ENCODE measurements around the gene HDAC4. TPM values are rescaled to one million over a fixed set of nuclear protein-coding genes. Genes with fewer than 3 reads are reported as not detected.

Gene HDAC4
- total and polyA plus RNA-seq, 7 donors = 7.9 to 329 (median 129) TPM

DNA sequence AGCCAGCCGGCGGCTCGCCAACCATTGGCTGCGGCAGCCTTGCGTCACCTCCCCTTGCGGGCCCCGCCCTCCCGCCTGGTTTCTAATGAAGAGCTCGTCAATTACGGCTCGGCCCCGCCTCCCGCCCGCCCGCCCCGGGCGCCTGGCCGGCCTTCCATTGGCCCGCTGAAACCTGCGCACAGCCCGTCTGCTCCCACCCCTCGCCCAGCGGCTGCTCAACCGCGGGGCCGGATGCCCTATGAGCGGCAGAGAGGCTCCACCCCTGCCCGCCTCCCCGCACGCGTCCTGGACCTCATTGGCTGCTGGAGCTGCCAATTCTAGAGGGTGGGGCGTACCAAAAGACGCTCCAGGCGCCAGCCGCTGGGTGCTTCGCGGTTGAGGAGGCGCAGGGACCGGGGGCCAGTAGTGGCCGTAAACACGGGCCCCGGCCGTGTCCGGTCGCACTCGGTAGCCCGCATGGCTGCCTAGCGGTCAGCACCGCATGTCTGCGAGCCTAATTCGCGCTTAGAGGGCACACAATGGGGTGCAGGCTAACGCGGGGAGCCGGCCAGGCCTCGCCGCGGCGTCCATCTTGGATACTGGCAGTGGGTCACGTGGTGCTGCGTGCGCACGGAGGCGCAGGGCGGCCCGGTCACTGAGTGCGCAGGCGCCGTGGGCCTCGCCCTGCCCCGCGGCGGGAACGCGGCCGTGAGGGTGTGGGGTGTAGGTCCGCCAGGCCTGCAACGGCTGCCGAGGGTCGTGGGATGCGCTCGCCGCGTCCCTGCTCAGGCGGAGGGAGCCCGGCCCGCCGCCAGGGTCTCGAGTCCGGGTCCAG is 454 bp upstream of the HDAC4 start:
- no peaks in the 10 kb centered on the region for H3K27me3 ChIP-seq (ENCODE audit: insufficient read depth in 3 of 3, low read length in 2 of 3)
- TF ChIP-seq, protein P1, sequence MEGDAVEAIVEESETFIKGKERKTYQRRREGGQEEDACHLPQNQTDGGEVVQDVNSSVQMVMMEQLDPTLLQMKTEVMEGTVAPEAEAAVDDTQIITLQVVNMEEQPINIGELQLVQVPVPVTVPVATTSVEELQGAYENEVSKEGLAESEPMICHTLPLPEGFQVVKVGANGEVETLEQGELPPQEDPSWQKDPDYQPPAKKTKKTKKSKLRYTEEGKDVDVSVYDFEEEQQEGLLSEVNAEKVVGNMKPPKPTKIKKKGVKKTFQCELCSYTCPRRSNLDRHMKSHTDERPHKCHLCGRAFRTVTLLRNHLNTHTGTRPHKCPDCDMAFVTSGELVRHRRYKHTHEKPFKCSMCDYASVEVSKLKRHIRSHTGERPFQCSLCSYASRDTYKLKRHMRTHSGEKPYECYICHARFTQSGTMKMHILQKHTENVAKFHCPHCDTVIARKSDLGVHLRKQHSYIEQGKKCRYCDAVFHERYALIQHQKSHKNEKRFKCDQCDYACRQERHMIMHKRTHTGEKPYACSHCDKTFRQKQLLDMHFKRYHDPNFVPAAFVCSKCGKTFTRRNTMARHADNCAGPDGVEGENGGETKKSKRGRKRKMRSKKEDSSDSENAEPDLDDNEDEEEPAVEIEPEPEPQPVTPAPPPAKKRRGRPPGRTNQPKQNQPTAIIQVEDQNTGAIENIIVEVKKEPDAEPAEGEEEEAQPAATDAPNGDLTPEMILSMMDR (IDR thresholded peaks at IDR 0.05) = no peak
- intact Hi-C loops (cut with DNase I) = loop anchor here in 1 of 2 donors (5.0 kb wide), 1 partner anchor 481 kb away; no protein-coding TSS in a partner anchor
- 0 to 1% (median 0%) methylated on average over 72 to 90 of the region's 90 CpGs for WGBS, 3 donors
- peaks cover 28% of the 10 kb centered on the region for H3K4me1 ChIP-seq
- peak overlapping the region; percentile 79 for H3K4me3 ChIP-seq
- DNase-seq (peak; percentile 99 to 100), ATAC-seq (peak; percentile 90 to 95 (median 93))
- no peaks in the 10 kb centered on the region for H3K9me3 ChIP-seq
- peak overlapping the region; percentile 100 for H3K27ac ChIP-seq
- H3K36me3 ChIP-seq (ENCODE audit: insufficient read depth in 1 of 2, low read depth in 1 of 2) = no peaks in the 10 kb centered on the region

DNA sequence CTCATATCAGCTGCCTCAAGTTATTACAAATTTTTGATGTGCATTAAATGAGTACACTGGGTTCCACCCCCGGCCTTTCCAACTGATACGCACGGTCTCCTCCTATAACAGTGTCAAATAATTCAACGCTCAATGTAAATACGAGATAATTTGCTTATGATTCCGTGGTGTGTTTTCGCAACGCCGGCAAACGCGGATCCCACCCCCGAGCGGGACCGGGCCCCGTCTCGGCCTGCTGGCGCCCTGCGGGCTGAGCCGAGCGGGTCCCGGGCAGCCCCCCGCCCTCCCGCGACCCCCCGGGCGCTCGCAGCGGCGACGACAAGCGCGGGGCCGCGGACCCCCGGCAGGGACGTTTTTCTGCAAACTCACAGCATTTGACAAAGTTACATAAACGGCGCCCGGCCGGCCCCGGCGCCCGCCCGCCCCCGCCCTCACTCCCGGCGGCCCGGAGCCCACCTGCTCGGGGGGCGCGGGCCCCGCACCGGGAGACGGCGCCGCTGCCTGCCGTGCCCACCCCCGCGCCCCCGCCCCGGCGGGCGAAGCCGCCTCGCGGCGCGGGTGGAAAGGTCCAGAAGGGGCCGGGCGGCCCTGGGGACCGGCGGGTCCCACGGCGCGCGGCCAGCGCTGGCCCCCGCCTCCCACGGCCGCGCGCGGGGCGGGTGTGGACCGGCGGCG is 762 bp downstream of the HDAC4 start:
- Histone ChIP-seq H3K4me3 (peak overlapping the region; percentile 70), H3K9me3 (no peaks in the 10 kb centered on the region), H3K27me3 (ENCODE audit: insufficient read depth in 3 of 3, low read length in 2 of 3) (no peaks in the 10 kb centered on the region), H3K36me3 (ENCODE audit: insufficient read depth in 1 of 2, low read depth in 1 of 2) (no peaks in the 10 kb centered on the region), H3K27ac (peak overlapping the region; percentile 66), H3K4me1 (peaks cover 34% of the 10 kb centered on the region)
- no peak for DNase-seq
- intact Hi-C loops (cut with DNase I) = loop anchor here (1.0 to 10.0 kb wide), 4 partner anchors 88 to 482 kb away; no protein-coding TSS in a partner anchor
- TF ChIP-seq, protein P1 (IDR thresholded peaks at IDR 0.05) = no peak
- WGBS, 3 donors = 1% methylated on average over 45 to 87 of the region's 87 CpGs
- no peak for ATAC-seq

DNA sequence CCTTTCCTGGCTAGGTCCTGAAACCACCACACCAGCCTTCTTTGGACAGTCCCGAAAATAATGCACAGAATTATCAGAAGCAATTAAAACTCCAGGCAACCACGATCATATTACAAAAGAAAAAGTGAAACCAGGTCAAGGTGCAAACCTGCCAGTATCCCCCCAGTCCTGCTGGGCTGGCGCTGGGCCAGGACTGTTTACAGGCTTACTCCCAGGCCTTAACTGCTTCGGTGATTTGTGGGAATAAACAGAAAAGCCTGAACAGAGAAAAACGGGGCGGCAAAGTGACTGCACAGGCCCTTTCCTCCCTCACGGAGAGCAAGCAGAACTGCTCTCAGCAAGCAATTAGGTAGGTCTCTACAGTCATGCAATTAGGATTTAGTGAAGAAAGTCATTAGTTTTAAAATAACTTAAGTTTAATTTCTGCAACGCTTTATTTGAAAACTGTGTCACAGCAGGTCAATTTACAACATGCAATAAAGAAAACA is 1.3 kb downstream of the HDAC4 start:
- TF ChIP-seq, protein P1 (IDR thresholded peaks at IDR 0.05) = no peak
- Histone ChIP-seq H3K4me3 (peak overlapping the region; percentile 70), H3K9me3 (no peaks in the 10 kb centered on the region), H3K4me1 (peaks cover 38% of the 10 kb centered on the region), H3K27me3 (ENCODE audit: insufficient read depth in 3 of 3, low read length in 2 of 3) (no peaks in the 10 kb centered on the region), H3K27ac (peak overlapping the region; percentile 66), H3K36me3 (ENCODE audit: insufficient read depth in 1 of 2, low read depth in 1 of 2) (no peaks in the 10 kb centered on the region)
- ATAC-seq (no peak), DNase-seq (no peak)
- 6 to 18% (median 6%) methylated on average over 8 of the region's 8 CpGs for WGBS, 3 donors
- intact Hi-C loops (cut with DNase I) = loop anchor here in 1 of 2 donors (5.0 to 10.0 kb wide), 2 partner anchors 87 to 255 kb away; no protein-coding TSS in a partner anchor

DNA sequence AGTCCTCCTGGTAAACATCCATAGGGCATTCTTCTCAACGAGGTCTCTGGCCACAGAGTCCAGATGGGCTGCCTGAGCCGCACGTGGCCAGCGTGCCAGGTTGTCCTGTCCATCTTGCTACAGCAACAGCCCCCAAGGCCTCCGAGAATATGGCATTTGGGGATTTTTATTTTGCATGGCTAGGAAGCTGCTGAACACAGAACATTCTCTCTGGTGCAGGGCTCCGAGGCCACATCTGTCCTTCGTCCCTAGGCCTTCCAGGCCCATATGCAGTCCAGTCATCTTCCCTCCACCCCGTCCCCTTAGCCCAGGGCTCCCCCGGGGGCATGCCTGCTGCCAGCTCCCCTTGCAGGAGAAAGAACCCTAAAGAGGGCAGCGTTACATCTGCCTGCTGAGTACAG is 2.3 kb downstream of the HDAC4 start:
- no peaks in the 10 kb centered on the region for H3K9me3 ChIP-seq
- TF ChIP-seq, protein P1 (IDR thresholded peaks at IDR 0.05) = no peak
- intact Hi-C loops (cut with DNase I) = loop anchor here in 1 of 2 donors (5.0 to 10.0 kb wide), 2 partner anchors 86 to 254 kb away; no protein-coding TSS in a partner anchor
- peak overlapping the region; percentile 66 for H3K27ac ChIP-seq
- DNase-seq = no peak
- 53 to 61% (median 53%) methylated on average over 10 of the region's 10 CpGs for WGBS, 3 donors
- no peaks in the 10 kb centered on the region for H3K27me3 ChIP-seq (ENCODE audit: insufficient read depth in 3 of 3, low read length in 2 of 3)
- H3K4me1 ChIP-seq = peaks cover 46% of the 10 kb centered on the region
- ATAC-seq = no peak
- peak overlapping the region; percentile 70 for H3K4me3 ChIP-seq
- no peaks in the 10 kb centered on the region for H3K36me3 ChIP-seq (ENCODE audit: insufficient read depth in 1 of 2, low read depth in 1 of 2)

Data from psoas muscle (tissue), 8 donors.